Globus pallidus (tissue), 1 donor: ENCODE results near the gene PLEKHA1.
A peak's percentile ranks its signal among the peaks of the same experiment; 100 is the strongest.

Source experiments
- DNase-seq: peaks from one replicate; pipeline ENCODE4 v3.0.0-alpha.2; 2015; ENCODE audit warnings: low spot score

PLEKHA1 gene

DNA sequence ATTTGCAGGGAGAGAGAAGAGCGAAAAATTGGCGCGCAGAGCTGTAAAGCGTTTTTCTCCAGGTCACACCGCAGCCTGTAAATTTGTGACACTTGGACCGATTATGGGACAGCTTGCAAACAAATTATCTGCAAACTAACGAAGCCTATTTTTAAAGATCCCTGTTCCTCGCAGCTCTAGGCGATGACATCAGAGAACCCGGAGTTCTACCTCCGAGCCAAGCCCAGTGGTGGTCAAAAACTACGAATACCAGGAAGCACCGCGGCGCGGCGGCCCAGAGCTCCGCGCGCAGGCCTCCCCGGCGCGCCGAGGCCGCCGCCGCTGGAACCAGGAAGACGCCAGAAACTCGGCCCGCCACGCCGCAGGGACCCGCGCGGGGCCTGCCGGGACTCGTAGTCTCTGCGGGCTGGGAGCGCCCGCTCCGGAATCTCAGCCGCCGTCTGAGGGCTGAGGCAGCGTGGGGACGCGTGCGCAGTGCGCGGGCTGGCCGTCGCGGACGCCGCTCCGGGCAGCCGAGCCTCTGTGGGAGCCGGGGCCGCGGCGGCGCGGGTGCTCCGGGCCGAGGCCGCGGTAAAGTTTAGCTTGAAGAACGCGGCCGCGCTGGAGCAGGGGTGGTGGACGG is at the start of gene PLEKHA1:
TSS of gene PLEKHA1 (plus strand) at position 472 of the 622 bp plus-strand sequence. CDS start 18,493 bp downstream, outside the sequence.
- peak; percentile 96 for DNase-seq

DNA sequence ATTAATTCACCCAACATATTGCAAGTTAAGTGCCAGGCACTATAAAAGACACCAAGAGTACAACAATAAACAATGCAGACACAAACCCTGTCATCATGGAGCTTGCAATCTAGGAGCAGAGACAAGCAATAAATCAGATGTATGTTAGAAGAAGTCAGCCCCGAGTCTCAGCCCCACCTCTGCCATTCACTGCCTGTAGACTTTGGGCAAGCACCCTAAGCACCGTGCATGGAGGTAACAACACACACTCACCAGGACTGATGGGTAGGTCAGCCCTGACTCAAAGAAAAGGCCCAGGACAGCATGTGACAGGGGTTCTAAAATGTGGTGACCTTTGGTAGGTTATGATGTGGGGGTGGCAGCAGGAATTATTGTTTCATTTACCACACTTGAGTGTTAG is 49.3 kb upstream of the PLEKHA1 start:
- no peak for DNase-seq

DNA sequence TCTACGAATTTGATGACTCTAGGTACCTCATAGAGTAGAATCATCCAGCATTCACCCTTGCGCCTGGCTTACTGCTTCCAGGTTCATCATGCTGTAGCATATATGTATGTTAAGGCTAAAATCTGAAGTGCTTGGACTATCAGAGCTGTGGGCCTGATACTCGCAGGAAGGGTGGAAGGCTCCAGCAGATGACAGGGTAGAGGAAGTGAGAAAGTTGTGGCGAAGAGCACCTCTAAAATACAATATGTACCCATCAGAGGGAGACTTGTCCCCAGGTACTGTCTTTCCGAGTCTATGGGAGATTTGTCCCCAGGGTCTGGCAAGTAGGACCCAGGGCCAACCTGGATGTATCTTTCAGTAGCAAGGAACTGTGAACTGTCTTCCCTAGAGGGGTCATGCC is 48.1 kb upstream of the PLEKHA1 start:
- DNase-seq, result no peak

DNA sequence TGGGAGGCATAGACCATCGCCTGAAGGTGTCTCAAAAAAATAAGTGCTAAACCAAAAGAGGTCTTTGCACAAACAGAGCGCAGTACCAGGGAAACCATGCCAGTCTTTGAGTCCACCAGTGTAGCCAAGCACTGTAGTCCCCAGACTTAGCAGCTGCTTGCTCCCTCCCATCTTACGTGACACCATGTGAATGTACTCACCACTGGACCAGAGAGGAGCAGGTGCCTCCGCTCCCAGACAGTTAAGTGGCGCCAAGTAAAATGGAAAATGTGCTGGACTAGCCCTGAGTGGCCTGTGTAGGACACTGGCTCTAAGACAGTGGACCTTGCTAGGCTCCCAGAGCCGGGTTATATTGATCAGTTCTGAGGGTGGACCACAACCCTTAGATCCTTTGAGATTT is 47.7 kb upstream of the PLEKHA1 start:
- DNase-seq, result no peak

- DNase-seq, result no peak
Observed at GRCh38 chr10:122327237-122328206, 47.0 kb upstream of the PLEKHA1 start.

GRCh38 chr10:122328676-122329075 is 45.8 kb upstream of the PLEKHA1 start:
- no peak for DNase-seq

DNA sequence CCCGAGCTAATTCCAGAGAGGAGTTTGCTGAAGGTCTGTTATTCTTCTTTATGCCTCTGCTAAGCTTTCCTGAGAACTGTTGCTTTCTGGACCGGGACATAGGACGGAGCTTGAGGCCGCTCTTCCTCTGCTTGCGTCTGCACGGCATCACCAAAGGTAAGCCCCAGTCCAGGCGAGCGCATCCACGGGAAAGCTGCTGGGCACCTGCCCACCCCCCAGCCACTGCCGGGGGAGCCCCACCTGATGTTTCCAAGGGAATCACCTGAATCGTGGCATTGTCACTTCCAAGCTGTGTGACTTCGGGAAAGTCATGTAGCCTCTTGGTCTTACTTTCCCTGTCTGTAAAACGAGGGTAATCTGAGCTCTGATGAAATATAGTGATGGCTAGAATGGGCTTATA is 45.1 kb upstream of the PLEKHA1 start:
- DNase-seq, result no peak

DNA sequence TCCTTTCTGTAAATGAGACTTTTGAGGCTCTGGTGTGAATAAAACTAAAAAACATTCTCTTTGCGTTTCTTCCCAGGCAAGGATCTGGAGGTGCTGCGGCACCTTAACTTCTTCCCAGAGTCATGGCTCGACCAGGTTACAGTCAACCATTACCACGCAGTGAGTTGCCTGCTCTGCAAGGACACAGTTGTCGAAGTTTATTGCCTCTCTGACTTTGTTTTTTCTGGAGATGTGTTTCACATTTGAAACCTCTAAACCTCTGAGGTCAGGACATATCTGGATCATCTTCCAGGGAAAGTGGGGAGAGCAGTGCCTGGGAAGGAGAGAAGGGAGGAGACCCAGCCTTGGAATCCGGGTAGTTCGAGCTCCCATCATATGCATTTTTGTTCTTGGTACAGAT is 43.4 kb upstream of the PLEKHA1 start:
- no peak for DNase-seq

GRCh38 chr10:122331615-122332446 is 42.7 kb upstream of the PLEKHA1 start:
- peak; percentile 91 for DNase-seq

GRCh38 chr10:122333037-122333436 is 41.5 kb upstream of the PLEKHA1 start:
- no peak for DNase-seq

GRCh38 chr10:122336332-122336731 is 38.2 kb upstream of the PLEKHA1 start:
- DNase-seq, result no peak

- no peak for DNase-seq
Observed at GRCh38 chr10:122336961-122337360, 37.5 kb upstream of the PLEKHA1 start.

GRCh38 chr10:122338609-122339441 is 35.7 kb upstream of the PLEKHA1 start:
- DNase-seq, result no peak

GRCh38 chr10:122341141-122341810 is 33.2 kb upstream of the PLEKHA1 start:
- DNase-seq, result no peak

- peak; percentile 84 for DNase-seq
Observed at GRCh38 chr10:122342293-122343134, 32.0 kb upstream of the PLEKHA1 start.

DNA sequence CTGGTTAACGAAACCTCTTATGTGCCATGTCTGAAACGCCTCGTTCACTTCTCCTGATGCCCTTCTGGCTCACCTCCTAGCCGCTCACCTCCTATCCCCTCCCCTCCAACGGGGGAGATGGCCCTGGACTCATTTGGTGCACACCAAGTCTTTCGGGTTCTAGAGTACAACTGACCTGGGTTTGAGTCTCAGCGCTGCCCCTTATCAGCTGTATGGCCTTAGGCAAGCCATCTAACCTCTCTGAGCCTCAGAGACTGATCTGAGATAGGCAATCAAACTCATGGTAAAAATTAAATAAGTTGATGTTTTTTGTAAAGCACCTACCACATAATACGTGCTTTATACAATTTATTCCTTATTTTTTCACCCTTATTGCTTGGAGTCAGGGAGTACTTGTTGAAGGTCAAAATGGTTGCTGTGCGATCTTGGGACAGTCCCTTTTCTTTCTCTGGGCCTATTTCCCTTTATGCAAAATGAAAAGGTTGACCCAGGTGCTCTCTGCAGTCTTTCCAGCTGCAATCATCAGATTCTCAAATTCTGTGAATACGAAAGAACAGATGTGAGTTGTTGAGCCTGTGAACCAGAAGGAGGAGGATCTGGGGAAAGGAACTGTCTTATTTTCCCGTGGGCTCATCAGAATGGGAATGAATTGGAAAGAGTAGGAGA is 31.2 kb upstream of the PLEKHA1 start:
- DNase-seq, result no peak

DNA sequence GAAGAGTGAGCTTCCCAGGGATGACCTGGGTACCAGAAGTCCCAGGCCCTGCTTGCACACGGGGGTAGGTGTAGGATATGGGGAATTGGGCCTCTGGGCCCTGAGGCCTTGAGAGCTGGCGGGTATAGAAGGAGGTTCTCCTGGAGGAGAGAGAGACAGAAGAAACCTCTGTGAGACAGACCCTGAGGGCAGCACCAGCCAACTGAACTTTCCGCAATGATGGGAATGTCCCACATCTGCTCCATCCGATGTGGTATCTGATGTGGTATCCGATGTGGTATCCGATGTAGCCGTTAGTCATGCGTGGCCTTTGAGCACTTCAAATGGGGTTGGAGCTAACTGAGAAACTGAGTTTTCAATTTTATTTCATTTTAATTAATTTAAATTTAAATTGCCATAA is 30.6 kb upstream of the PLEKHA1 start:
- DNase-seq, result no peak

DNA sequence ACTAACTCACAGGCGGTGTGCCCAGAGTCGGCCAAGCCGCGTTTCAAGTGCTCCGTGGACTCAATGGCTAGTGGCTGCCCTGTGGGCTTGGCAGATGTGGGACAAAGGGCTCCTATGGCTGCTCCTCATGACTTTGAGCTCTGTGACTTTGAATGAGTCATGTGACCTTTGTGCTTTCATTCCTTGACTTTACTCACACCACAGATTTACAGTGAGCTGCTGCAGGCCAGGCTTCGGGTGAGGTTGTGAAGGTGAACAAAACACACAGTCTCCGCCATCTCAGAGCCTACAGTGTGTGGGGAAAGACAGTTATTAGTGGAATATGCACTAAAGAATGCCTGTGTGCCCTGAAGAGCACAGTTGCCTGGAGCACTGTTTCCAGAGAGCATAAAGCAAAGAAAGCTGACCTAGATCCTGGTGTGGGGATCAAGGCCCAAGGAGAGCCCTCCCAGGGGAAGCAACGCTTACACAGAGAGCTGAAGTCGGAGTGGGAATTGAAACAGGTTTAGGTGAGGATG is 29.7 kb upstream of the PLEKHA1 start:
- peak; percentile 75 for DNase-seq

DNA sequence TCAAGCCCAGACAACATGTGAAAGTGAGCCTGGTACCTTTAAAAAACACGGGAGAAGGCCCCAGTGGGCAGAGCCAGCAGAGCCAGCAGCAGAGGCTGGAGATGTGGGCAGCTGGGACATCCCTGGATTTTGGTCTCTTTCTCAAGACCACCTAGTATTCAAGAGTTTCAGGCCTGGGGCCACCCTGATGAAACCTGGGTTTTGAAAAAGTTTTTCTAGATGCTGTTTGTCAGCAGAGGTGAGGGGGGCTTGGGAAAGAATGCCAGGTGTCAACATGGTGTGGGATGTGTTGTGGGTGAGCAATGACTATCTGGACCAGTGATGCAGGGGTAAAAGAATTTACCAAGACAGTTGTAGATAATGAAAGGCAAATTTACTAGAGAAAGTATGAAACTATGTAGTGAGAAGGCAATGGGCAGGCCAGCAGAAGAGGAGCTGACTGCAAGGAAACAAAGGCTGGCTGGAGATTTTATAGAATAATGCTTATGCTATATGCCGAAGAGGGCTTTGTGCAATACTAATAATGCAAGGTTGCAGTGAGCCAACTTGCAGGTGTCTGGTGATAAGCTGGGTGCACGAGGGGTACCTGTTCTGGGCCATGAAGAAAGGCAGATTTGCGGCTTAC is 28.1 kb upstream of the PLEKHA1 start:
- DNase-seq, result no peak
